ENCODE data around the gene FYN. TPM values are rescaled to one million over a fixed set of nuclear protein-coding genes. Genes with fewer than 3 reads are reported as not detected.

FYN gene
- total and polyA plus RNA-seq, 2 of the 13 experiments (the other 11 are each of a cell fraction or from before 2014, with no cell fraction given) = 15.5 to 24.6 TPM

DNA sequence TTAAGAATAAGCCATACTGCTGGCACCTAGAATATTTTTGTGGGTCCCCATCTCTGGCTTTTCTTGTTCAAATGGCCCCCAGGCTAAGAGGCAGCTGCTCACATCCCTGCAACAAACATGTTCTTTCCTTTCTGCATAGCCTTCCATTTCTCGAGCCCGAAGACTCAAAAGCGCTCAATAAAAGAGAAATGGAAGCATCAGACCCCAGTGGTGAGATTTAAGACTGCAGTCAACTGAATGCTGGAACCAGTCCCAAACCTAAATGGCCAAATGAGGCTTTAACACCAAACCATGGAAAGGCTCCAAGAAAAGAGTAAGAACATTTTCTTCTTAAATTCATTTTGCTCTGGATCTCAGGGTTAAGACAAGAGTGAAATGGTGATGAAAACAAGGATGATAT, 145.4 kb downstream of the FYN start:
- Histone ChIP-seq H3K36me3 (replicated peaks in 1 of 2; ENCODE audit: control insufficient read depth in 1 of 2, insufficient read depth in 2 of 2, low read length in 2 of 2) (no peaks in the 10 kb centered on the region), H3K79me2 (ENCODE audit: insufficient read depth, low read length) (no peaks in the 10 kb centered on the region), H3K4me3 (replicated peaks in 1 of 3; ENCODE audit: insufficient read depth in 1 of 3, low read depth in 2 of 3, low read length in 3 of 3) (no peak overlapping the region), H2AFZ (ENCODE audit: low read length) (no peak overlapping the region), H3K27me3 (ENCODE audit: control insufficient read depth in 1 of 2, insufficient read depth in 2 of 2, low read length in 2 of 2) (no peaks in the 10 kb centered on the region), H3K9ac (ENCODE audit: insufficient read depth, low read depth, low read length) (no peak overlapping the region), H3K4me2 (ENCODE audit: low read depth, low read length) (no peak overlapping the region), H3K27ac (ENCODE audit: extremely low read length, insufficient read depth, low read length) (no peak overlapping the region), H4K20me1 (ENCODE audit: insufficient read depth, low read length) (no peaks in the 10 kb centered on the region), H3K4me1 (ENCODE audit: insufficient read depth, low read length) (no peaks in the 10 kb centered on the region), H3K9me3 (ENCODE audit: low read length) (no peaks in the 10 kb centered on the region)
- FAIRE-seq = peak; percentile 76
- TF ChIP-seq, protein P1, sequence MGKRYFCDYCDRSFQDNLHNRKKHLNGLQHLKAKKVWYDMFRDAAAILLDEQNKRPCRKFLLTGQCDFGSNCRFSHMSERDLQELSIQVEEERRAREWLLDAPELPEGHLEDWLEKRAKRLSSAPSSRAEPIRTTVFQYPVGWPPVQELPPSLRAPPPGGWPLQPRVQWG (CRISPR knock-in tag; IDR thresholded peaks at IDR 0.05; ENCODE audit: borderline replicate concordance, low read depth) = no peak
- no peak for TF ChIP-seq RAD21 (CRISPR knock-in tag; IDR thresholded peaks at IDR 0.05)
- no peak for TF ChIP-seq MEF2D (CRISPR knock-in tag; IDR thresholded peaks at IDR 0.05)
- CTCF ChIA-PET (ENCODE audit: low intra/inter-chr PET ratio, low total read pairs) = no interaction called here
- intact Hi-C loops (cut with micrococcal nuclease; ENCODE audit: unreplicated experiment) = no loop called here
- whole genome bisulfite sequencing (ENCODE audit: low lambda C conversion rate) = 77% methylated on average over 3 of the region's 3 CpGs
- BruUV-seq (replicated peaks) = no TSS peak
- POLR2A ChIA-PET = no interaction called here
- no peak for DNase-seq (ENCODE audit: low spot score)
- in situ Hi-C loops (cut with HindIII; ENCODE audit: extremely low pct_ligation_motif_present, low pct_unique_long_range_greater_than_20kb) = no loop called here
- peak; percentile 57; the same call in 2 of the 3 replicates for ATAC-seq

DNA sequence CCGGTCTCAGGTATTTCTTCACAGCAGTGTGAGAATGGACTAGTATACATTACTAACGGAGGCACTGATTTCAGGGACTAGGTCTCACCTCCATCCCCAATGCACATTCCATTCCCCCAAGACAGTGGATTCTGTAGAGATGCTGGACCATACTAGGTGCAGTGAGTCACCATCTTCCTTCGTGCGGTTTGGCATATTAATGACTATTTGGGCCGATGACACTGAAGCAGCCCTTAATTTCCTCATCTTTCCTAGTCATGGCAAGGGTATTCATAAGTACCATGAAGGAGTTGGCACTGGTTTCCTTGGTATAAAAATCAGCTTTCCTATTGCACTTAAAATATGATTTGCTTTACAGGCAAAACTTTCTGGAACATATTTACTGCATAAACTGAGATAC, 146.2 kb downstream of the FYN start:
- Histone ChIP-seq H3K9me3 (ENCODE audit: low read length) (no peaks in the 10 kb centered on the region), H3K4me3 (replicated peaks in 1 of 3; ENCODE audit: insufficient read depth in 1 of 3, low read depth in 2 of 3, low read length in 3 of 3) (no peak overlapping the region), H3K79me2 (ENCODE audit: insufficient read depth, low read length) (no peaks in the 10 kb centered on the region), H4K20me1 (ENCODE audit: insufficient read depth, low read length) (no peaks in the 10 kb centered on the region), H2AFZ (ENCODE audit: low read length) (no peak overlapping the region), H3K27me3 (ENCODE audit: control insufficient read depth in 1 of 2, insufficient read depth in 2 of 2, low read length in 2 of 2) (no peaks in the 10 kb centered on the region), H3K36me3 (replicated peaks in 1 of 2; ENCODE audit: control insufficient read depth in 1 of 2, insufficient read depth in 2 of 2, low read length in 2 of 2) (no peaks in the 10 kb centered on the region), H3K9ac (ENCODE audit: insufficient read depth, low read depth, low read length) (no peak overlapping the region), H3K4me1 (ENCODE audit: insufficient read depth, low read length) (no peaks in the 10 kb centered on the region), H3K27ac (ENCODE audit: extremely low read length, insufficient read depth, low read length) (no peak overlapping the region), H3K4me2 (ENCODE audit: low read depth, low read length) (no peak overlapping the region)
- POLR2A ChIA-PET = no interaction called here
- in situ Hi-C loops (cut with HindIII; ENCODE audit: extremely low pct_ligation_motif_present, low pct_unique_long_range_greater_than_20kb) = no loop called here
- BruUV-seq (replicated peaks) = no TSS peak
- no peak for FAIRE-seq
- 69% methylated on average over 5 of the region's 5 CpGs for WGBS (ENCODE audit: low lambda C conversion rate)
- CTCF ChIA-PET (ENCODE audit: low intra/inter-chr PET ratio, low total read pairs) = no interaction called here
- intact Hi-C loops (cut with micrococcal nuclease; ENCODE audit: unreplicated experiment) = no loop called here
- no peak for ATAC-seq
- DNase-seq (ENCODE audit: low spot score) = no peak
- TF ChIP-seq, protein P2, sequence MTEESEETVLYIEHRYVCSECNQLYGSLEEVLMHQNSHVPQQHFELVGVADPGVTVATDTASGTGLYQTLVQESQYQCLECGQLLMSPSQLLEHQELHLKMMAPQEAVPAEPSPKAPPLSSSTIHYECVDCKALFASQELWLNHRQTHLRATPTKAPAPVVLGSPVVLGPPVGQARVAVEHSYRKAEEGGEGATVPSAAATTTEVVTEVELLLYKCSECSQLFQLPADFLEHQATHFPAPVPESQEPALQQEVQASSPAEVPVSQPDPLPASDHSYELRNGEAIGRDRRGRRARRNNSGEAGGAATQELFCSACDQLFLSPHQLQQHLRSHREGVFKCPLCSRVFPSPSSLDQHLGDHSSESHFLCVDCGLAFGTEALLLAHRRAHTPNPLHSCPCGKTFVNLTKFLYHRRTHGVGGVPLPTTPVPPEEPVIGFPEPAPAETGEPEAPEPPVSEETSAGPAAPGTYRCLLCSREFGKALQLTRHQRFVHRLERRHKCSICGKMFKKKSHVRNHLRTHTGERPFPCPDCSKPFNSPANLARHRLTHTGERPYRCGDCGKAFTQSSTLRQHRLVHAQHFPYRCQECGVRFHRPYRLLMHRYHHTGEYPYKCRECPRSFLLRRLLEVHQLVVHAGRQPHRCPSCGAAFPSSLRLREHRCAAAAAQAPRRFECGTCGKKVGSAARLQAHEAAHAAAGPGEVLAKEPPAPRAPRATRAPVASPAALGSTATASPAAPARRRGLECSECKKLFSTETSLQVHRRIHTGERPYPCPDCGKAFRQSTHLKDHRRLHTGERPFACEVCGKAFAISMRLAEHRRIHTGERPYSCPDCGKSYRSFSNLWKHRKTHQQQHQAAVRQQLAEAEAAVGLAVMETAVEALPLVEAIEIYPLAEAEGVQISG (CRISPR knock-in tag; IDR thresholded peaks at IDR 0.05) = no peak
- TF ChIP-seq MAFF (IDR thresholded peaks at IDR 0.05; ENCODE audit: low read depth, low read length) (no peak), ZNF17 (CRISPR knock-in tag; IDR thresholded peaks at IDR 0.05) (no peak), HMGA1 (CRISPR knock-in tag; conservative IDR thresholded peaks at IDR 0.05) (no peak), ZFP36 (IDR thresholded peaks at IDR 0.05; ENCODE audit: borderline replicate concordance, low read depth, low read length, partially characterized antibody) (no peak), ZFP62 (CRISPR knock-in tag; IDR thresholded peaks at IDR 0.05) (no peak), HOXA5 (CRISPR knock-in tag; IDR thresholded peaks at IDR 0.05) (no peak), EZH2 (conservative IDR thresholded peaks at IDR 0.05; ENCODE audit: low read depth, low read length) (no peak), ZFP36L1 (CRISPR knock-in tag; IDR thresholded peaks at IDR 0.05) (no peak), CREB1 (IDR thresholded peaks at IDR 0.05) (no peak), CREB1 (CRISPR knock-in tag; IDR thresholded peaks at IDR 0.05) (no peak)
- TF ChIP-seq, protein P3, sequence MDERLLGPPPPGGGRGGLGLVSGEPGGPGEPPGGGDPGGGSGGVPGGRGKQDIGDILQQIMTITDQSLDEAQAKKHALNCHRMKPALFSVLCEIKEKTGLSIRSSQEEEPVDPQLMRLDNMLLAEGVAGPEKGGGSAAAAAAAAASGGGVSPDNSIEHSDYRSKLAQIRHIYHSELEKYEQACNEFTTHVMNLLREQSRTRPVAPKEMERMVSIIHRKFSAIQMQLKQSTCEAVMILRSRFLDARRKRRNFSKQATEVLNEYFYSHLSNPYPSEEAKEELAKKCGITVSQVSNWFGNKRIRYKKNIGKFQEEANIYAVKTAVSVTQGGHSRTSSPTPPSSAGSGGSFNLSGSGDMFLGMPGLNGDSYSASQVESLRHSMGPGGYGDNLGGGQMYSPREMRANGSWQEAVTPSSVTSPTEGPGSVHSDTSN (CRISPR knock-in tag; IDR thresholded peaks at IDR 0.05) = no peak
- TF ChIP-seq, protein P4, sequence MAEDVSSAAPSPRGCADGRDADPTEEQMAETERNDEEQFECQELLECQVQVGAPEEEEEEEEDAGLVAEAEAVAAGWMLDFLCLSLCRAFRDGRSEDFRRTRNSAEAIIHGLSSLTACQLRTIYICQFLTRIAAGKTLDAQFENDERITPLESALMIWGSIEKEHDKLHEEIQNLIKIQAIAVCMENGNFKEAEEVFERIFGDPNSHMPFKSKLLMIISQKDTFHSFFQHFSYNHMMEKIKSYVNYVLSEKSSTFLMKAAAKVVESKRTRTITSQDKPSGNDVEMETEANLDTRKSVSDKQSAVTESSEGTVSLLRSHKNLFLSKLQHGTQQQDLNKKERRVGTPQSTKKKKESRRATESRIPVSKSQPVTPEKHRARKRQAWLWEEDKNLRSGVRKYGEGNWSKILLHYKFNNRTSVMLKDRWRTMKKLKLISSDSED (CRISPR knock-in tag; IDR thresholded peaks at IDR 0.05) = no peak

Measured in HepG2 (cell line).